Mononuclear cell (primary cell): ENCODE measurements around the gene ATP8A2. TPM values are rescaled to one million over a fixed set of nuclear protein-coding genes. Genes with fewer than 3 reads are reported as not detected.

Experiments used
- H3K27me3 ChIP-seq: 2 replicates; pipeline ENCODE4 v1.6.0; 2011; ENCODE audit warnings: low read length, control low read depth; ENCODE audit not compliant: insufficient read depth
- H3K4me1 ChIP-seq: 2 replicates; pipeline ENCODE4 v1.5.1; 2011; ENCODE audit warnings: mild to moderate bottlenecking, low read length, control low read depth; ENCODE audit not compliant: insufficient read depth
- H3K4me3 ChIP-seq: 2 replicates; pipeline ENCODE4 v1.5.1; 2011; ENCODE audit warnings: mild to moderate bottlenecking, low read length, moderate library complexity
- H3K9me3 ChIP-seq: 2 replicates; pipeline ENCODE4 v1.5.1; 2011; ENCODE audit warnings: low read depth, mild to moderate bottlenecking, control low read depth, low read length
- total RNA-seq: library from RNA; depleted of rRNA; stranded (reverse); fragments of >200 nt; gene quantifications from one replicate; pipeline ENCODE4 v1.2.3, GENCODE V29; 2012

Gene ATP8A2
- total RNA-seq, 1 donor, result 0.21 TPM

GRCh38 chr13:25701304-25701703 is 329.5 kb downstream of the ATP8A2 start:
- no peaks in the 10 kb centered on the region for H3K27me3 ChIP-seq
- no peaks in the 10 kb centered on the region for H3K4me1 ChIP-seq
- H3K4me3 ChIP-seq, result no peak overlapping the region
- no peaks in the 10 kb centered on the region for H3K9me3 ChIP-seq

- Histone ChIP-seq H3K27me3 (no peaks in the 10 kb centered on the region), H3K9me3 (no peaks in the 10 kb centered on the region), H3K4me3 (no peak overlapping the region), H3K4me1 (no peaks in the 10 kb centered on the region)
These were observed 330.6 kb downstream of the ATP8A2 start for GRCh38 chr13:25702386-25702785.

GRCh38 chr13:25707726-25708125 is 336.0 kb downstream of the ATP8A2 start:
- no peaks in the 10 kb centered on the region for H3K9me3 ChIP-seq
- H3K27me3 ChIP-seq, result no peaks in the 10 kb centered on the region
- H3K4me1 ChIP-seq, result no peaks in the 10 kb centered on the region
- no peak overlapping the region for H3K4me3 ChIP-seq

GRCh38 chr13:25708268-25708667 is 336.5 kb downstream of the ATP8A2 start:
- Histone ChIP-seq H3K4me1 (no peaks in the 10 kb centered on the region), H3K27me3 (no peaks in the 10 kb centered on the region), H3K9me3 (no peaks in the 10 kb centered on the region), H3K4me3 (no peak overlapping the region)

GRCh38 chr13:25709088-25709487 is 337.3 kb downstream of the ATP8A2 start:
- Histone ChIP-seq H3K4me1 (no peaks in the 10 kb centered on the region), H3K9me3 (no peaks in the 10 kb centered on the region), H3K27me3 (no peaks in the 10 kb centered on the region), H3K4me3 (no peak overlapping the region)

- Histone ChIP-seq H3K4me3 (no peak overlapping the region), H3K4me1 (no peaks in the 10 kb centered on the region), H3K9me3 (no peaks in the 10 kb centered on the region), H3K27me3 (no peaks in the 10 kb centered on the region)
These were observed 344.0 kb downstream of the ATP8A2 start for GRCh38 chr13:25715760-25716159.

- Histone ChIP-seq H3K9me3 (no peaks in the 10 kb centered on the region), H3K4me1 (no peaks in the 10 kb centered on the region), H3K4me3 (no peak overlapping the region), H3K27me3 (no peaks in the 10 kb centered on the region)
These were observed 346.0 kb downstream of the ATP8A2 start for GRCh38 chr13:25717666-25718197.

- H3K9me3 ChIP-seq, result no peaks in the 10 kb centered on the region
- H3K4me3 ChIP-seq, result no peak overlapping the region
- no peaks in the 10 kb centered on the region for H3K27me3 ChIP-seq
- no peaks in the 10 kb centered on the region for H3K4me1 ChIP-seq
These were observed 347.9 kb downstream of the ATP8A2 start for GRCh38 chr13:25719666-25720065.

GRCh38 chr13:25722893-25723292 is 351.1 kb downstream of the ATP8A2 start:
- no peaks in the 10 kb centered on the region for H3K9me3 ChIP-seq
- H3K4me1 ChIP-seq, result no peaks in the 10 kb centered on the region
- H3K4me3 ChIP-seq, result no peak overlapping the region
- H3K27me3 ChIP-seq, result no peaks in the 10 kb centered on the region

GRCh38 chr13:25725104-25725503 is 353.3 kb downstream of the ATP8A2 start:
- no peaks in the 10 kb centered on the region for H3K9me3 ChIP-seq
- no peaks in the 10 kb centered on the region for H3K4me1 ChIP-seq
- H3K4me3 ChIP-seq, result no peak overlapping the region
- H3K27me3 ChIP-seq, result no peaks in the 10 kb centered on the region

GRCh38 chr13:25727250-25727649 is 355.5 kb downstream of the ATP8A2 start:
- Histone ChIP-seq H3K4me3 (no peak overlapping the region), H3K4me1 (no peaks in the 10 kb centered on the region), H3K27me3 (no peaks in the 10 kb centered on the region), H3K9me3 (no peaks in the 10 kb centered on the region)

GRCh38 chr13:25727810-25728209 is 356.0 kb downstream of the ATP8A2 start:
- Histone ChIP-seq H3K4me1 (no peaks in the 10 kb centered on the region), H3K9me3 (no peaks in the 10 kb centered on the region), H3K27me3 (no peaks in the 10 kb centered on the region), H3K4me3 (no peak overlapping the region)

GRCh38 chr13:25729201-25729600 is 357.4 kb downstream of the ATP8A2 start:
- Histone ChIP-seq H3K27me3 (no peaks in the 10 kb centered on the region), H3K4me1 (no peaks in the 10 kb centered on the region), H3K4me3 (no peak overlapping the region), H3K9me3 (no peaks in the 10 kb centered on the region)

GRCh38 chr13:25731037-25731436 is 359.3 kb downstream of the ATP8A2 start:
- H3K4me1 ChIP-seq, result no peaks in the 10 kb centered on the region
- H3K9me3 ChIP-seq, result no peaks in the 10 kb centered on the region
- no peak overlapping the region for H3K4me3 ChIP-seq
- H3K27me3 ChIP-seq, result no peaks in the 10 kb centered on the region

GRCh38 chr13:25731536-25731935 is 359.8 kb downstream of the ATP8A2 start:
- H3K4me3 ChIP-seq, result no peak overlapping the region
- H3K4me1 ChIP-seq, result no peaks in the 10 kb centered on the region
- H3K9me3 ChIP-seq, result no peaks in the 10 kb centered on the region
- H3K27me3 ChIP-seq, result no peaks in the 10 kb centered on the region

GRCh38 chr13:25732111-25732865 is 360.5 kb downstream of the ATP8A2 start:
- Histone ChIP-seq H3K4me3 (no peak overlapping the region), H3K27me3 (no peaks in the 10 kb centered on the region), H3K9me3 (no peaks in the 10 kb centered on the region), H3K4me1 (no peaks in the 10 kb centered on the region)
